Naive thymus-derived CD8-positive, alpha-beta T cell (primary cell): ENCODE results near the gene RAB34. TPM values are rescaled to one million over a fixed set of nuclear protein-coding genes. Genes with fewer than 3 reads are reported as not detected.

ENCODE experiments used
- ATAC-seq, 2 donors: fragments of 150-1000 bp; cut with Tn5 transposase in 1 of 2; sonication (Bioruptor Pico), chemical (Tn5 transposase) in 1 of 2; 1 replicate in 1 of 2; 2 replicates in 1 of 2; pipeline ENCODE4 v1.10.0; 2021; ENCODE audit warnings: mild to moderate bottlenecking in 2 of 2, moderate library complexity in 2 of 2
- POLR2A ChIA-PET: fragments of 350-600 bp; sonication (Branson Sonifier 250); formaldehyde crosslinking; loops from one replicate; lab custom pipeline; 2021; ENCODE audit warnings: antibody characterized with exemption; lab: Charles Lee
- DNase-seq, 10 donors: peaks; one replicate each; pipeline versions ENCODE4 v3.0.0 to v3.0.0-alpha.2; 2020 to 2022
- H3K27ac Mint-ChIP-seq, 10 donors: one replicate each; pipeline ENCODE4 v1.8.0; 2020 to 2022; ENCODE audit warnings: mild to moderate bottlenecking in 10 of 10, mixed read lengths in 10 of 10, moderate library complexity in 4 of 10, inconsistent platforms in 1 of 10
- H3K27me3 Mint-ChIP-seq, 5 donors: one replicate each; pipeline ENCODE4 v1.8.0; 2021 to 2022; ENCODE audit warnings: mixed read lengths in 5 of 5
- H3K36me3 Mint-ChIP-seq, 3 donors: one replicate each; pipeline ENCODE4 v1.8.0; 2020 to 2022; ENCODE audit warnings: mixed read lengths in 3 of 3, mild to moderate bottlenecking in 2 of 3, inconsistent platforms in 1 of 3
- H3K4me1 Mint-ChIP-seq, 4 donors: one replicate each; pipeline ENCODE4 v1.8.0; 2021 to 2022; ENCODE audit warnings: mixed read lengths in 4 of 4
- H3K4me3 Mint-ChIP-seq, 10 donors: one replicate each; pipeline ENCODE4 v1.8.0; 2020 to 2022; ENCODE audit warnings: mild to moderate bottlenecking in 10 of 10, mixed read lengths in 10 of 10, moderate library complexity in 6 of 10, inconsistent platforms in 1 of 10
- H3K9me3 Mint-ChIP-seq, 9 donors: one replicate each; pipeline ENCODE4 v1.8.0; 2020 to 2022; ENCODE audit warnings: mixed read lengths in 9 of 9, mild to moderate bottlenecking in 3 of 9, inconsistent platforms in 1 of 9, moderate library complexity in 1 of 9
- polyA plus RNA-seq, 3 donors: library from polyadenylated mRNA; unstranded; fragments of 300-500 nt; fragmentation: Illumina TruSeq; gene quantifications; one replicate each; pipeline ENCODE4 v1.2.3, GENCODE V29; 2021
- total RNA-seq, 8 experiments: library from RNA in 2 of 8; stranded (reverse) in 2 of 8; gene quantifications; one replicate each; pipeline ENCODE4 v1.2.3 and lab custom pipeline; 2021 to 2026

RAB34 gene
- total RNA-seq (1 to 10 TPM; 5.0 to 5.7 TPM), polyA plus RNA-seq (10 to 100 TPM in 1 of 3 donors, 1 to 10 TPM in 2; 3.3 to 10.2 (median 7.7) TPM), total RNA-seq (lab: John Stamatoyannopoulos, UW) (5.9 to 101 (median 8.7) reads per million in 6 experiments)

DNA sequence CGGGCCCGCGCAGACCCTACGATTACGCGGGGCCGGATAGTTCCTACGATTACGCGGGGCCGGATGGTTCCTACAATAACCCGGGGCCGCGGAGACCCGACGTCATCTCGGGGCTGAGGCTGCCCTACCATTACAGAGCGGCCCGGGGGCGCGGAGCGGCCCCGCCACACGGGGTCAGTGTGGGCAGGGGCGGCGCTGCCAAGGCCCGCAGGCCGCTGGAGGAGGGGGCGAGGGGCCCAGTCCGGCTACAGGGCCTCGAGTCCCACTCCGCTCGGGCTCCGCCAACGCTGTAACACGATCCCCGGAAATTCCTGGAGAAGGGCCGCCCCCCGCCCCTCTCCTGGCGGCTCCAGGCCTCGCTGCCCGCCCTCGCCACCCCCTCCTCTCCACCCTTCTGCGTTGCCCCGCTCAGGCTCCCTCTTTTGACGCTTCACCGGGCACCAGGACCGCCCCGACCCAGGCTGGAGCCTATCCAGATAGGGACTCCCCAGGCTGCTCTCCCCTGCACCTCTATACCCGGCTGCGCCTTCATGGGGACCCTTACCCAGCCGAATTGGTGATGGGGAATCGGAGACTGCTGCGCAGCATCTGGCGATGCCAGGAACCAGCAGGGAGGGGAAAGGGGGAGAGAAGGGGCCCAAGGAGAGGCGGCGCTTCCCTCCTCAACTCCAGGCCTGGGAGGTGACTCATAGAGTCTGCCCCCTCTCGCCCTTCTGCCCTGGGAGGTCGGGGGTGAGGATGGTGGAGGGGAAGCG lies at the start of gene RAB34:
Gene RAB34 (minus strand): TSS at position 291 of the 755 bp plus-strand sequence. CDS start 602 bp downstream, outside the sequence.
- DNase-seq (no peak), ATAC-seq (no peak)
- POLR2A ChIA-PET: no interaction called here
- peaks cover 0 to 30% (median 16%) of the 10 kb centered on the region in 5 donors for H3K27me3 Mint-ChIP-seq
- peaks cover 4 to 31% (median 22%) of the 10 kb centered on the region in 3 donors for H3K36me3 Mint-ChIP-seq
- peak within 1 kb of the TSS; percentile 34 to 98 (median 74) for H3K4me3 Mint-ChIP-seq
- H3K4me1 Mint-ChIP-seq: peaks cover 18 to 50% (median 40%) of the 10 kb centered on the region in 4 donors
- H3K9me3 Mint-ChIP-seq: no peaks in the 10 kb centered on the region
- peak within 1 kb of the TSS; percentile 41 to 99 (median 82) for H3K27ac Mint-ChIP-seq

DNA sequence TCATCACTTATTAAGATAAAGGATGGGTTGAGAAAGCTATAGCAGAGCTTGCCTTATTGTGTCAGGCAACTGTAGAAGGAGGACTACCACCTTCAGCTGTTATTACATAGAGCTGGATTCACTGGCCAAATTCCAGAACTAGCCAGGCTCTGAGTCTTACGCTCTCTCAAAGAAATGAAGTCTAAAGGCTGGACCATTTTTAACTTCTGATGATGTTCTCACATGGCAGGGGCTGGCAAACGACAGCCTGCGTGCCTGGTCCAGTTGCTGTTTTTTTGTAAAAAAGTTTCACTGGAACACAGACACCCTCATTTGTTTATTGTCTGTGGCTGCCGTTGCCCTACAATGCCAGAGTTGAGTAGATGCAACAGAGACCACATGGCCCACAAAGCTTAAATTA lies 47.4 kb upstream of the RAB34 start:
- Mint-ChIP-seq H3K4me1 (peaks cover 6 to 13% (median 9%) of the 10 kb centered on the region in 4 donors), H3K4me3 (no peak overlapping the region), H3K27ac (peak overlapping the region in 3 of 10 donors; percentile 24 to 40 (median 25)), H3K27me3 (no peaks in the 10 kb centered on the region), H3K9me3 (no peaks in the 10 kb centered on the region), H3K36me3 (peaks cover 0 to 35% (median 0%) of the 10 kb centered on the region in 3 donors)
- POLR2A ChIA-PET: interaction anchor here (1.9 to 2.8 kb wide), 2 partner anchors 45 to 132 kb away, joined by 6 to 18 read pairs; partner anchors contain the start of genes FLOT2 and RPL23A
- DNase-seq (no peak), ATAC-seq (no peak)

- H3K27me3 Mint-ChIP-seq: no peaks in the 10 kb centered on the region
- no peaks in the 10 kb centered on the region for H3K9me3 Mint-ChIP-seq
- POLR2A ChIA-PET: interaction anchor here (0.6 to 2.8 kb wide), 12 partner anchors 15 to 536 kb away, joined by 3 to 18 read pairs (median 4); partner anchors contain the start of genes FLOT2, PHF12 and RPL23A
- peaks cover 2 to 6% (median 4%) of the 10 kb centered on the region in 4 donors for H3K4me1 Mint-ChIP-seq
- no peak overlapping the region for H3K4me3 Mint-ChIP-seq
- H3K27ac Mint-ChIP-seq: peak overlapping the region in 5 of 10 donors; percentile 3 to 90 (median 61)
- peak; percentile 50 to 91 (median 74) for DNase-seq
- ATAC-seq: peak; percentile 71 to 80
- peaks cover 0 to 43% (median 2%) of the 10 kb centered on the region in 3 donors for H3K36me3 Mint-ChIP-seq
Observed at GRCh38 chr17:28763804-28764266, 46.2 kb upstream of the RAB34 start.

DNA sequence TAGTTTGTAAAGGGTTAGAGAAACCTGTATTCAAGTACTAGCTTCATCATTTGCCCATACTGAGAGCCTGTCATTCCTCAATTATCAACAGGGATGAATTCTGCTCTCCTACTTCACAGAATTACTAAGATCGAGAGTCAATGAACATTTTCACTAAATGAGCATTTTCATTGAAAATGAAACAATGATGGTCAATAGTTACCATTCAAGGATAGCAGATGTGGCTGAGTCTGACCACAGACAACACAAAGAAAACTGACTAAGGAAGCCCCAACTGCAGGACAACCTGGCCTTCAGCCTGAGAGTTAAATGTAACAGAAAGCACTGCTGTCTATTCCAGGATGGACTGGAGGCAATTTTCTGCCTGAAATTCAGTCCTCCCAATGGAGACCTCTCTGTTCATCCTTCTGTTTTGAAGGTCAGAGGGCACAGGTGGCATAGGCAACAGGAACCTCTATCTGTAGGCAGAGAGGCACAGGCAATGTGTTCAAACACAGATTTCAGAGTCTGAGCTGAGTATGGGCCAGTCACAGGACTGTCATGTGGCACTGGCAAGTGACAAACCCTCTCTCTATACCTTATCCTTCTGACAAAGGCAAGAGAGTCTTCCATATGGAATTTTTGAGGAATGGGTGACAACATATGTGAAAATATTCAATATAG lies 45.6 kb upstream of the RAB34 start:
- H3K27me3 Mint-ChIP-seq: no peaks in the 10 kb centered on the region
- no peaks in the 10 kb centered on the region for H3K9me3 Mint-ChIP-seq
- ATAC-seq: peak; percentile 12 to 23
- DNase-seq: no peak
- peaks cover 0 to 47% (median 2%) of the 10 kb centered on the region in 3 donors for H3K36me3 Mint-ChIP-seq
- no peak overlapping the region for H3K4me3 Mint-ChIP-seq
- H3K4me1 Mint-ChIP-seq: peaks cover 2 to 6% (median 4%) of the 10 kb centered on the region in 4 donors
- POLR2A ChIA-PET: interaction anchor here (0.6 to 2.8 kb wide), 12 partner anchors 14 to 537 kb away, joined by 3 to 18 read pairs (median 4); partner anchors contain the start of genes FLOT2, PHF12 and RPL23A
- peak overlapping the region in 2 of 10 donors; percentile 3 to 28 for H3K27ac Mint-ChIP-seq

- POLR2A ChIA-PET: interaction anchor here (0.9 to 1.2 kb wide), 3 partner anchors 33 to 141 kb away, joined by 3 read pairs; partner anchors contain the start of gene DHRS13
- peaks cover 0 to 56% (median 2%) of the 10 kb centered on the region in 3 donors for H3K36me3 Mint-ChIP-seq
- peak overlapping the region in 2 of 10 donors; percentile 40 to 48 for H3K27ac Mint-ChIP-seq
- H3K4me1 Mint-ChIP-seq: peaks cover 4 to 6% (median 4%) of the 10 kb centered on the region in 4 donors
- DNase-seq (no peak), ATAC-seq (no peak)
- no peaks in the 10 kb centered on the region for H3K27me3 Mint-ChIP-seq
- H3K4me3 Mint-ChIP-seq: no peak overlapping the region
- no peaks in the 10 kb centered on the region for H3K9me3 Mint-ChIP-seq
Observed at GRCh38 chr17:28760601-28761562, 43.2 kb upstream of the RAB34 start.

DNA sequence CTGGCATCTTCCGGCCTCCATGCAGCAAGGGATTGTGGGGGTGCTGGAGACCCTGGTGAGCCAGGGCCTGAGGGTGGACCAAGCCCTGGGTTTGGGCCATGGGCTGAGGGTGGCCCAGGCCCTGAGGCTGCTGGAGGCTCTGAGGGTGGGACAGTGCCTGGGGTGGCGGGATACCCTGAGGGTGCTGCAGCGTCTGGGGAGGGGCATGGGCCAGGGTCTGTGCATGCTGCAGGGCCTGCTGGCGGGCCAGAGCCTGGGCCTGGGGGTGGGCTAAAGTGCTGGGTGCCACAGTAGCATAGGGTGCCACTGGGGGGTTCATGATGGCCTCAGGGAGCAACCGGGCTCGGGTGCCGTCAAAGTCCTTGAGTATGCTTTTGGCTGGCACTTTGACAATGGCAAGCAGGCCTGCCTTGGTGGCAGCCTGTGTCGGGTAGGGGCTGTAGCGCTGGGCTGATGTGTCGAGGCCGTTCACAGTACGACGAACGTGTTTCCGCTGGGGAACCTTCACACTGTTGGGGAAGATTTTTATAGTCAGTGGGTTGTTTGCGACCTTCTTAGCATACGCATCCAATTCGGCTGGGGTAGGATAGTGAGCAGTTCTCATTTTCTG lies 41.7 kb upstream of the RAB34 start:
- peaks cover 4 to 6% (median 4%) of the 10 kb centered on the region in 4 donors for H3K4me1 Mint-ChIP-seq
- H3K4me3 Mint-ChIP-seq: no peak overlapping the region
- no peak for DNase-seq
- no peaks in the 10 kb centered on the region for H3K9me3 Mint-ChIP-seq
- peaks cover 0 to 52% (median 2%) of the 10 kb centered on the region in 3 donors for H3K36me3 Mint-ChIP-seq
- POLR2A ChIA-PET: interaction anchor here (0.5 kb wide), 1 partner anchor 20 kb away, joined by 3 read pairs; no protein-coding TSS in a partner anchor
- no peak for ATAC-seq
- no peak overlapping the region for H3K27ac Mint-ChIP-seq
- H3K27me3 Mint-ChIP-seq: no peaks in the 10 kb centered on the region

- H3K27ac Mint-ChIP-seq: no peak overlapping the region
- peaks cover 0 to 49% (median 2%) of the 10 kb centered on the region in 3 donors for H3K36me3 Mint-ChIP-seq
- DNase-seq (no peak), ATAC-seq (no peak)
- no peaks in the 10 kb centered on the region for H3K27me3 Mint-ChIP-seq
- no peak overlapping the region for H3K4me3 Mint-ChIP-seq
- peaks cover under 1 to 3% (median under 1%) of the 10 kb centered on the region in 4 donors for H3K4me1 Mint-ChIP-seq
- POLR2A ChIA-PET: interaction anchor here (1.3 kb wide), 1 partner anchor 9 kb away, joined by 3 read pairs; no protein-coding TSS in a partner anchor
- no peaks in the 10 kb centered on the region for H3K9me3 Mint-ChIP-seq
Observed at GRCh38 chr17:28758411-28759121, 40.9 kb upstream of the RAB34 start.

- ATAC-seq: no peak
- H3K27ac Mint-ChIP-seq: peak overlapping the region in 4 of 10 donors; percentile 41 to 77 (median 62)
- no peak overlapping the region for H3K4me3 Mint-ChIP-seq
- H3K4me1 Mint-ChIP-seq: peaks cover 0 to 3% (median under 1%) of the 10 kb centered on the region in 4 donors
- H3K36me3 Mint-ChIP-seq: peaks cover 0 to 43% (median 2%) of the 10 kb centered on the region in 3 donors
- DNase-seq: no peak
- POLR2A ChIA-PET: interaction anchor here (0.7 to 1.3 kb wide), 2 partner anchors 29 to 36 kb away, joined by 3 to 5 read pairs; partner anchors contain the start of gene RPL23A
- no peaks in the 10 kb centered on the region for H3K27me3 Mint-ChIP-seq
- no peaks in the 10 kb centered on the region for H3K9me3 Mint-ChIP-seq
Observed at GRCh38 chr17:28756049-28756804, 38.6 kb upstream of the RAB34 start.

DNA sequence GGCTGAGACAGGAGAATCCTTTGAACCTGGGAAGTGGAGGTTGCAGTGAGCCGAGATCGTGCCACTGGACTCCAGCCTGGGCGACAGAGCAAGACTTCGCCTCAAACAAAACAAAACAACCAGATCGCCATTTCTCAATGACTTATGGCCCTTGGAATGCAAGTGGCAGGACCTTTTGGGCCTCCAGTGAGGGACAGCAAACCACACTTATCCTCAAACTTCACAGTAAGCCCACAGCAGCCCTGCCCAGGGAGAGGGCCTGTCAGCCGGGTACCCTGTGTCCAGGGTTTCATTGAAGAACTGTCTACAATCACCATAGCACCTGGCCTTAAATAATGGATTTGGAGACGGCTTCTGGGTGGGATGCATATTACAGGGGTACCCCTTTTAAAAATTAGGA lies 37.8 kb upstream of the RAB34 start:
- POLR2A ChIA-PET: no interaction called here
- Mint-ChIP-seq H3K36me3 (peaks cover 0 to 40% (median 2%) of the 10 kb centered on the region in 3 donors), H3K27ac (no peak overlapping the region), H3K27me3 (no peaks in the 10 kb centered on the region), H3K4me1 (peaks cover 0 to 4% (median 2%) of the 10 kb centered on the region in 4 donors), H3K9me3 (no peaks in the 10 kb centered on the region), H3K4me3 (no peak overlapping the region)
- no peak for DNase-seq
- no peak for ATAC-seq
